NCI-H524 (cell line): ENCODE results near the gene TMEM270.
"Not testable (repeated sequence)": the region's sequence is repeated elsewhere in the genome, so short reads cannot be mapped to it uniquely, and the experiment has no call there.

Source experiments
- DNase-seq, 2 experiments: peaks; one replicate each; lab custom pipeline; 2025; lab: John Stamatoyannopoulos, UW

Gene TMEM270

GRCh38 chr7:73858807-73859206, 2.2 kb upstream of the TMEM270 start:
- no peak for DNase-seq

GRCh38 chr7:73861305-73861704, 346 bp downstream of the TMEM270 start:
- DNase-seq, result no peak

- peak; percentile 74 to 80 for DNase-seq
Measured at GRCh38 chr7:73864981-73865711, 4.2 kb downstream of the TMEM270 start.

- DNase-seq, result peak; percentile 49 to 76
Measured at GRCh38 chr7:73865738-73866445, 4.9 kb downstream of the TMEM270 start.

- DNase-seq, result no peak
Measured at GRCh38 chr7:73866446-73866767, 5.4 kb downstream of the TMEM270 start.

GRCh38 chr7:73869011-73869798, 8.2 kb downstream of the TMEM270 start:
- DNase-seq, result no peak

GRCh38 chr7:73870041-73870492, 9.1 kb downstream of the TMEM270 start:
- no peak for DNase-seq

GRCh38 chr7:73871163-73872011, 10.4 kb downstream of the TMEM270 start:
- DNase-seq, result no peak

- no peak for DNase-seq
Measured at GRCh38 chr7:73872056-73872908, 11.3 kb downstream of the TMEM270 start.

GRCh38 chr7:73876361-73876760, 15.4 kb downstream of the TMEM270 start:
- no peak for DNase-seq

- DNase-seq, result no peak
Measured at GRCh38 chr7:73876973-73877372, 16.0 kb downstream of the TMEM270 start.

GRCh38 chr7:73879977-73880681, 19.2 kb downstream of the TMEM270 start:
- DNase-seq, result no peak

GRCh38 chr7:73880755-73881328, 19.9 kb downstream of the TMEM270 start:
- no peak for DNase-seq

- DNase-seq, result no peak
Measured at GRCh38 chr7:73881352-73882046, 20.5 kb downstream of the TMEM270 start.

- DNase-seq, result no peak
Measured at GRCh38 chr7:73882047-73882402, 21.1 kb downstream of the TMEM270 start.

GRCh38 chr7:73884867-73885422, 24.0 kb downstream of the TMEM270 start:
- DNase-seq, result not testable (repeated sequence)

- DNase-seq, result no peak
Measured at GRCh38 chr7:73885433-73885974, 24.5 kb downstream of the TMEM270 start.

GRCh38 chr7:73885975-73886798, 25.2 kb downstream of the TMEM270 start:
- no peak for DNase-seq
